ENCODE data around the gene STOML1.

GRCh38 chr15:73930371-73930770 is 61.7 kb downstream of the STOML1 start:
- no peak for TF ChIP-seq FOS (IDR thresholded peaks at IDR 0.05; ENCODE audit: borderline replicate concordance, extremely low read depth, insufficient read length)
- no peak for TF ChIP-seq POLR2A (IDR thresholded peaks at IDR 0.05; ENCODE audit: low read depth, low read length)
- no peak for TF ChIP-seq FOXK2 (IDR thresholded peaks at IDR 0.05)
- TF ChIP-seq BHLHE40 (IDR thresholded peaks at IDR 0.05; ENCODE audit: borderline replicate concordance in 1 of 2, low read depth in 2 of 2, low read length in 1 of 2), result no peak
- no peak for TF ChIP-seq NFIC (IDR thresholded peaks at IDR 0.05; ENCODE audit: low read depth, low read length)
